ENCODE measurements around the gene CCNB2. TPM values are rescaled to one million over a fixed set of nuclear protein-coding genes. Genes with fewer than 3 reads are reported as not detected.

The CCNB2 gene
- total RNA-seq, 2 donors from 2014 or later = 2.1 TPM; not detected in 1

- no peaks in the 10 kb centered on the region for H3K9me3 ChIP-seq
- no peak overlapping the region for H3K27ac ChIP-seq
- no peaks in the 10 kb centered on the region for H3K27me3 ChIP-seq
- H3K36me3 ChIP-seq = peaks cover 15% of the 10 kb centered on the region
- H3K4me1 ChIP-seq = no peaks in the 10 kb centered on the region
- no peak for DNase-seq (ENCODE audit: low spot score)
- H3K4me3 ChIP-seq = no peak overlapping the region
- no peak for TF ChIP-seq CTCF (IDR thresholded peaks at IDR 0.05)
Observed at GRCh38 chr15:59148153-59148833, 43.3 kb downstream of the CCNB2 start.

DNA sequence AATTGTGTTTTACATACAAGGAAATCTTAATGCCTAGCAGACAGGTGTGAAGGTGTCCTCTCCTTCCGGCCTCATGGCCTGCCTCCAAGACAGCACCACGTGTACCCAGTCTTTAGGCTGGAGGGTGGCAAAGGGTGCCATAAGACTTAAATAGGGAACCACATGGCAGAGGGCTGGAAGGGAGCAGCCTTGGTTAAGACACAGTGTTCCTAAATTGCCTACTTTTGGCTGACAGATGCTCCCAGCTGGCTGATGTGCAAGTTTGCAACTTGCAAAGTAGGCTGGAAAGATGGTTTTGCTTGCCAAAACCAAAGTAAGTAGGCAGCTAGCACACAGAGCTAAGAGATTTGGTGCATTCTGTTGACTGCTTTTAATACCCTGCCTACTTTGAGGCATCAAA, 45.2 kb downstream of the CCNB2 start:
- DNase-seq (ENCODE audit: low spot score) = no peak
- Histone ChIP-seq H3K27ac (no peak overlapping the region), H3K27me3 (no peaks in the 10 kb centered on the region), H3K4me3 (no peak overlapping the region), H3K4me1 (no peaks in the 10 kb centered on the region), H3K9me3 (no peaks in the 10 kb centered on the region), H3K36me3 (peaks cover 27% of the 10 kb centered on the region)
- TF ChIP-seq CTCF (IDR thresholded peaks at IDR 0.05) = no peak

GRCh38 chr15:59152694-59153450, 47.9 kb downstream of the CCNB2 start:
- H3K36me3 ChIP-seq = peaks cover 48% of the 10 kb centered on the region

GRCh38 chr15:59153466-59153865, 48.5 kb downstream of the CCNB2 start:
- H3K27me3 ChIP-seq = no peaks in the 10 kb centered on the region
- no peak for DNase-seq (ENCODE audit: low spot score)
- no peaks in the 10 kb centered on the region for H3K4me1 ChIP-seq
- no peaks in the 10 kb centered on the region for H3K9me3 ChIP-seq
- H3K27ac ChIP-seq = no peak overlapping the region
- H3K4me3 ChIP-seq = no peak overlapping the region
- no peak for TF ChIP-seq CTCF (IDR thresholded peaks at IDR 0.05)
- peaks cover 54% of the 10 kb centered on the region for H3K36me3 ChIP-seq

More at GRCh38 chr15:59152694-59153450, 47.9 kb downstream of the CCNB2 start:
- no peak for TF ChIP-seq CTCF (IDR thresholded peaks at IDR 0.05)
- Histone ChIP-seq H3K4me3 (no peak overlapping the region), H3K27me3 (no peaks in the 10 kb centered on the region), H3K9me3 (no peaks in the 10 kb centered on the region), H3K4me1 (no peaks in the 10 kb centered on the region), H3K27ac (no peak overlapping the region)
- no peak for DNase-seq (ENCODE audit: low spot score)

GRCh38 chr15:59154243-59154642, 49.3 kb downstream of the CCNB2 start:
- no peaks in the 10 kb centered on the region for H3K27me3 ChIP-seq
- peaks cover 60% of the 10 kb centered on the region for H3K36me3 ChIP-seq
- no peaks in the 10 kb centered on the region for H3K9me3 ChIP-seq
- no peak for DNase-seq (ENCODE audit: low spot score)
- H3K4me1 ChIP-seq = no peaks in the 10 kb centered on the region
- no peak for TF ChIP-seq CTCF (IDR thresholded peaks at IDR 0.05)
- H3K4me3 ChIP-seq = no peak overlapping the region
- H3K27ac ChIP-seq = no peak overlapping the region
